ENCODE measurements around the gene SLC1A2.

The SLC1A2 gene

DNA sequence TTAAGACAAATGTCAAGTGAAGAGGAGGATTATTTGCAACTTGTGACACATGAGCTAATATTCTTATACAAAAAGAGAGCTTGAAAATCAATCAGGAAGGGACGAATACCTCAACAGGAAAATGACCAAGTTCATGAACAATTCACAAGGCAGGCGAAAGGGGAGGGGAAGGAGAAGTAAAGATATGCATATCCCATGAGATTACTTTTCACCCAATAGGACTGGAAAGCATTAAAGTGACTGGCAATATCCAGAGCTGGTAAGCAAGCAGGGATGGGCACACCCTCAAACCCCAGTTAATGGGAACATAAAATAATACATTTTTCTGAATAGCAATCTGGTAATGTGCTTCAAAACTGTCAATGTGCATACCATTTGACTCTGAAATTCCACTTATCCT is 129.5 kb downstream of the SLC1A2 start:
- TF ChIP-seq JUND (IDR thresholded peaks at IDR 0.05; ENCODE audit: low read depth), result no peak
- no peak for DNase-seq (ENCODE audit: low read depth in 1 of 2, low spot score in 1 of 2)
- in situ Hi-C loops (cut with HindIII; ENCODE audit: low pct_unique_long_range_greater_than_20kb, low sequenced_read_pairs), result no loop called here

DNA sequence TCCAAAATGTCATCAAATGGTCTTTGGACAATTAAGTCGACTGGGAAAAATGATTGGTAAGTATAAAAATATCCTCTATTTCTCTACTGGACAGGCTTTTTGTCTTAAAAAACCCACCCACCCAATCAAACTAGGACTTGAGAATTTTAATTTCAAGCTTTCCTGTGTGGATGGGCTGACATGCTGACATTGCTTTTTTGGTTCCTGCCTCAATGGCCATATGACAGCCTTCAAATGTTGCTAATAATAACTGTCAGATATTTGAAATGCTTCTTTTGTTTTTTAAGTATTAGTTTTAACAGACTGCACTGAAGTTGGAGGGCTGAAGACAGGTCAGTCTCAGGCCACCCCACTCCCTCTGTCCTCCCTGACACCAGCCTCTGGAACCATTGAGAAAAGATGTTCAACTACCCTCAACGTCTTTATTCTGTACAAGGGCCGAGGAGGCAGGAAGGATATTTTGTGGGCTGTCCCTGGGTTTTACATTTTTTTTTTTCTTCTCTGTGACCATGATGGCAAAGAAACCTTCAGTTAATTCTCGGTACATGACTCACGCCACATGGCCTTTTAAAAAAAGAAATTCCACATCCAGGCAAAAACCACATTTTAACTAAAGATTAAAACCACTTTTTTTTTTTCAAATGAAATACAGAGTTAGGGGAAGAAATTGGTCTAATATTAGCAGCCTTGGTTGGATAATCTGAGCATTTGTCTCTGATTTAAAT is 130.4 kb downstream of the SLC1A2 start:
- no peak for DNase-seq (ENCODE audit: low read depth in 1 of 2, low spot score in 1 of 2)
- in situ Hi-C loops (cut with HindIII; ENCODE audit: low pct_unique_long_range_greater_than_20kb, low sequenced_read_pairs), result no loop called here
- TF ChIP-seq JUND (IDR thresholded peaks at IDR 0.05; ENCODE audit: low read depth), result no peak

DNA sequence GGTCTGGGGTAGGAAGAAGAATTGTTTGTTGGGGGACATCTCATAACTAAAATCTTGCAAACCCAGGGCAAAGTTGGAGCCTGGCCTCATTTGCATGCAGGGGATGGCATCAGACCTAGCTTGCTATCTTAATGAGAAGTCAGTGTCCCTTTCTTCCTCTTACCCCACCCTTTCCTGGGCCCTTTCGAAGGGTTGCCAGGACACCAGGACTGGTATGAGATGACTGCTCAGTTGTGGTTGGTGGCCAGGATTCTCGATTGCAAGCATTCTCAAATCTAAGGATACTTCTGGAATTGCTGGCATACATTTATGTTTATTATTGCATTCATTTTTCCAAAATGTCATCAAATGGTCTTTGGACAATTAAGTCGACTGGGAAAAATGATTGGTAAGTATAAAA is 131.0 kb downstream of the SLC1A2 start:
- TF ChIP-seq JUND (IDR thresholded peaks at IDR 0.05; ENCODE audit: low read depth), result no peak
- DNase-seq (ENCODE audit: low read depth in 1 of 2, low spot score in 1 of 2), result no peak
- in situ Hi-C loops (cut with HindIII; ENCODE audit: low pct_unique_long_range_greater_than_20kb, low sequenced_read_pairs), result no loop called here

DNA sequence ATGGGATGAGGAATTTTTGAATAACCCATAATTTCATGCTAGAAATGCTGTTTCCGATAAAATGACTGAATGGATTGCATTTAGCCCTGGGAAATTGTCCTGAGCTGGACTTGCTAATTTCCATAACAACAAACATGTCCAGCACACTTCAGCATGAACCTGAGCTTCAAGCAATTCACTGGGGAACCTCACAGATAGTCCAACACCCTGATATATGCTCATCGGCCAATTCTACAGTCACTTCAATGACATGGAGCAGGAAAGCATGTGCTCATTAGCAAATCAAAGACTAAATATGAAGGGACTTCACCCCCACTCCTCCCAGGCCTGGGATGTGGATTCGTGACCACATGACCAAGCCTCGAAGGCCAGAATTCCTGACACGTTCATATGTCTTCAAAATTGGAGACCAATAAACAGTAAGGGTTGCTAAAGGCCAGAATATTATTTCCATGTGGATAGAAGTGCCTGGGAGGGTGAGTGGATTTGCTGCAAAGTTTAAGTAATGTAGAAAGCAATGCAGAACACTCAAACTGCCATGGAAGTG is 131.9 kb downstream of the SLC1A2 start:
- DNase-seq (ENCODE audit: low read depth in 1 of 2, low spot score in 1 of 2), result no peak
- TF ChIP-seq JUND (IDR thresholded peaks at IDR 0.05; ENCODE audit: low read depth), result no peak
- in situ Hi-C loops (cut with HindIII; ENCODE audit: low pct_unique_long_range_greater_than_20kb, low sequenced_read_pairs), result no loop called here

DNA sequence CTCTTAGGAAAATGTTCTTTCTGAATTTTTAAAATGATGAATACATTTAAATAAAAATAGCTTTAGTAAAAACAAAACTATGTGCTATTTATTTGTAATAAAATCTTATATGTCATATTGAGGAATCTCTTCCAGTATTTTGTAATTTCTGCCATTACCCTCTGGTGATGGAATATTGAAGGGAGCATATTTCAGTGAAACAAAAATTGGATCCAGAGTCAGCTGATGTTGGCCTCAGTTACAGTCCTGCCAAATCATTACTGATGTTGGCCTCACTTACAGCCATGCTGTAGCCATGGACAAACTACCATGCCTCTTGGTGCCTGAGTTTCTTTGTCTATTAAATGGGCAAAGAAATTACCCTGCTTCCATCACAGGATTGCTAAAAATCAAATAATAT is 133.2 kb downstream of the SLC1A2 start:
- no peak for DNase-seq (ENCODE audit: low read depth in 1 of 2, low spot score in 1 of 2)
- TF ChIP-seq JUND (IDR thresholded peaks at IDR 0.05; ENCODE audit: low read depth), result no peak
- in situ Hi-C loops (cut with HindIII; ENCODE audit: low pct_unique_long_range_greater_than_20kb, low sequenced_read_pairs), result no loop called here

DNA sequence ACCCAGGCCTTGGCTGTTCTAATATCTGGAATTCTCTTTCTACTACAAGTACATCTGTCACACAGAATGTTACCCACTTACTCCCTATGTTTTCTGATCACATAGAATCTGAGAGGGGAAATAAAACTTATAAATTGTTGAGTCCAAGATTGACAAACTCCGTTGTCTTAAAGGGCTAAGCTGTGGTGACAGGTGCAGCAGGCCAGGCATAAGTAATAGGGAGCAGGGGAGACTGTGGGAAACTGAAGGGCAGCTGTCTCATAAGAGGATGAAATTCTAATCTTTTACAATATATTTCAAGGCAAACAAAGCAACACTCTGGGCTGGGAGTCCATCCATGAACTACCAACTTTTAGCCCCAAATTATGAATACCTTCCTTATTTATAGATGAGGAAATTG is 133.9 kb downstream of the SLC1A2 start:
- in situ Hi-C loops (cut with HindIII; ENCODE audit: low pct_unique_long_range_greater_than_20kb, low sequenced_read_pairs), result no loop called here
- DNase-seq (ENCODE audit: low read depth in 1 of 2, low spot score in 1 of 2), result no peak
- no peak for TF ChIP-seq JUND (IDR thresholded peaks at IDR 0.05; ENCODE audit: low read depth)

DNA sequence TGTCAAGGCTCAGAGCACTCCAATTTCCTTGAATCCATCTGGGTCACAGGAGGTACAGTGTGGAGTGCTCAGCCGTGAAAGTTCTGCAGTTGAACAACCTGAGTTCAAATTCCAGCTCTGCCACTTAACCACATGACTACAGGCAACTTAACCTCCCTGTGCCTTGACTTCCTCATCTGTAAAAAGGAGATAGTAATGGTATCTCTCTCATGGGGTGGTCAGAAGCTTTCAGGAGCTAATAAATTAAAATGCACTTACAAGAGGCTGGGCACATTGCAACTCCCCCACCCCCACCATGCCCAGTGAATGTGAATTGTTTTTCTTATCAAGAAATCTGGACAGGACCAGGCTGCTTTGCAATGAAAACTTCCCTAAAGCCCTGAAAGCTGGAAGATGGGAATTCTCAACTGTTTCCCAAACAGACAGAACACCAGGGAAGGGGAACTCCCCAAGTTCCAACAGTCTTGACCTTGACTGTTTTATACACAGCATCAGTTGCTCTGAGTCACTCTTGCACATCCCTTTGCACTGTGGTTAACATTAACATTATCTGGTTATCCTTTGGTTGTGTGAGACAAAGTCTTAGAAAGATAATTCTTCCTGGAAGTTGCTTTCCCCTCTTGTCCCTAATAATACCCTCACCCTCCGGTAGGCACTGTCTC is 137.0 kb downstream of the SLC1A2 start:
- DNase-seq (ENCODE audit: low read depth in 1 of 2, low spot score in 1 of 2), result no peak
- TF ChIP-seq JUND (IDR thresholded peaks at IDR 0.05; ENCODE audit: low read depth), result no peak

DNA sequence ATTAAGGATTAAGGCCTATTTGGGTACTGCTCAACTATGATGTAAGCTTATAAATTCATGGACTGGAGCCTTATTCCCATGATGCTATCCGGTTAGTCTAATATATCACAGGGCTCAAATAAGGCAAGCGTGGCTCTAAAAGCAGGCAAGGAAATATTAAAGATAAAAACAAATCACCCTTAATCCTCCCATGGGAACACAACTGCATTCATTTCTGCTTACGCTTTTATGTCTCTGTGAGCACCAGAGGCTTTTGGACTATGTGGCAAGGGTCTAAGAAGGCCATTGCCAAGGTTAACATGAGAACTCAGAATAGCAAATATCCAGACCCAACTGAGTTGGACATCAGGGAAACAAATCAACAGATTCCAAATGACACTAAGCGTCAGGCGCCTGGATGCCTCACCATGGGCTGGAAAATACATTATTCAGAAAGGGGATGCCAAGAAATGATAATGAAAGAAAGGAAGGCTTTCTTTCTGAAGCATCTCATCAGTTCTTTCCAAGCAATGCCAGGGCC is 138.1 kb downstream of the SLC1A2 start:
- TF ChIP-seq JUND (IDR thresholded peaks at IDR 0.05; ENCODE audit: low read depth), result no peak
- DNase-seq (ENCODE audit: low read depth in 1 of 2, low spot score in 1 of 2), result no peak
- in situ Hi-C loops (cut with HindIII; ENCODE audit: low pct_unique_long_range_greater_than_20kb, low sequenced_read_pairs), result no loop called here

More for the DNA sequence above, 137.0 kb downstream of the SLC1A2 start:
- in situ Hi-C loops (cut with HindIII; ENCODE audit: low pct_unique_long_range_greater_than_20kb, low sequenced_read_pairs), result no loop called here

DNA sequence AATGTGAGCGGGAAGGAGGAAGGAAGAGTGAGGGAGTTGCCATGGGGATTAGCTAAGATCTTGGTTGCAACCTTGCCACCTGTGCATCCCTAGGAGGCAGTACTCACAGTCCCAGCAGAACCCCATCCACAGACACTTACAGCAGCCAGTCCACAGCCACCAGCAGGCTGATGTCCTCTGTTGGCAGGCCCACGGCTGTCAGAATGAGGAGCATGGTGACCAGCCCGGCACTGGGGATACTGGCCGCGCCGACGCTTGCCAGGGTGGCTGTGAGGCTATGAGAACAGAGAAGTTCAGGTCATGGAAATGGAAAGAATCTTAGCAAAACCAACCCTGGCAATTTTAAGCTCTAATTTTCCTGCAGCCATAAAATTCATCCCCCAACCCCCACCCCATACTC is 138.6 kb downstream of the SLC1A2 start:
- DNase-seq (ENCODE audit: low read depth in 1 of 2, low spot score in 1 of 2), result no peak
- no peak for TF ChIP-seq JUND (IDR thresholded peaks at IDR 0.05; ENCODE audit: low read depth)
- in situ Hi-C loops (cut with HindIII; ENCODE audit: low pct_unique_long_range_greater_than_20kb, low sequenced_read_pairs), result no loop called here

DNA sequence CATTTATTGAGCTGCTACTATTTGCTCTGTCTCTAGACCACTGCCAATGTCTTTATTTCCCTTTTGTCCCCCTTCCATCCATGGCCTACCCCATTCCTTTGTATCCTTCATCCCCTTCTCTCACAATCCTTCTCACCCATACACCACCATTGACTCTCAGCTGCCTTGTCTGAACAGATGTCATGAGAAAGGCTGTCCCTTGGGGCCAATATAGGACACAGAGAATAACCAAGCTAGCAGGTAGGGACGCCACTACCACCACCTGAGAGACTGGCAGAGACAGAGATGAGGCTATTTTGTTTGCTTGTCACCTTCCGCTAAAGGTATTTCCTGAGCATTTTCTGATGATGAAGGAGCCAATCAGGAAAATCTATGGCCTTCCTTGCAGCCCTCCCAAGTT is 141.5 kb downstream of the SLC1A2 start:
- TF ChIP-seq JUND (IDR thresholded peaks at IDR 0.05; ENCODE audit: low read depth), result no peak
- DNase-seq (ENCODE audit: low read depth in 1 of 2, low spot score in 1 of 2), result no peak
- in situ Hi-C loops (cut with HindIII; ENCODE audit: low pct_unique_long_range_greater_than_20kb, low sequenced_read_pairs), result no loop called here

DNA sequence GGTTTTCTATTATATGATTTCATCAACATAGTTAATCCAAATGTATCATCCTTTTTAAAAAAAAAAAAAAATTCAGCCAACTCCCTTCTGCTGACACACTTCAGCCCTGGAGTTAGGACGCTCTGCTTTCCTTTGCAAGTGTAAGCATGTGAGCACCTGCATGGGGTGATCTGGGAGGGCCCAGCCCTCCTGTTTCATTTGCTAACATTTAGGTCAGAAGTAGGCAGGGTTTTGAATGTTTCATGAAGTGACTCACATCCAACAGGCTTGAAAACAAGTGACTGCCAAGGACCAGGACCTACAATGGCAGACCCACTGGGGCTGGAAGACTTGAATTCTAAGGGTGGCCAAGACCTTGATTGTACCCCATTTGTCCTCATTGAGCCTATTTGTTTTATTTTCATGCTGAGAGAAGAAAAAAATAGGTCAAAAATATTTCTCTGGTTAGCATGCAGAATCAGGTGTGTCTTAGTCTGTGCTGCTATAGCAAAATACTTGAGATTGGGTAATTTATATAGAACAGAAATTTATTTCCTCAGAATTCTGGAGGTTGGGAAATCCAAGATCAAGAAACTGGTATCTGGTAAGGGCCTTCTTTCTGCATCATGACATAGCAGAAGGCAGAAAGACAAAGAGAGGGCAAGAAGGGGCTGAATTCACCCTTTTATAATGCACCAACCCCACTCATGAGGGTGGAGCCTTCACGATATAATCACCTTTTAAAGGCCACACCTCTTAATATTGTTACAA is 142.8 kb downstream of the SLC1A2 start:
- in situ Hi-C loops (cut with HindIII; ENCODE audit: low pct_unique_long_range_greater_than_20kb, low sequenced_read_pairs), result no loop called here
- TF ChIP-seq JUND (IDR thresholded peaks at IDR 0.05; ENCODE audit: low read depth), result no peak
- peak in 1 of 2 experiments; percentile 57 for DNase-seq (ENCODE audit: low read depth in 1 of 2, low spot score in 1 of 2)

DNA sequence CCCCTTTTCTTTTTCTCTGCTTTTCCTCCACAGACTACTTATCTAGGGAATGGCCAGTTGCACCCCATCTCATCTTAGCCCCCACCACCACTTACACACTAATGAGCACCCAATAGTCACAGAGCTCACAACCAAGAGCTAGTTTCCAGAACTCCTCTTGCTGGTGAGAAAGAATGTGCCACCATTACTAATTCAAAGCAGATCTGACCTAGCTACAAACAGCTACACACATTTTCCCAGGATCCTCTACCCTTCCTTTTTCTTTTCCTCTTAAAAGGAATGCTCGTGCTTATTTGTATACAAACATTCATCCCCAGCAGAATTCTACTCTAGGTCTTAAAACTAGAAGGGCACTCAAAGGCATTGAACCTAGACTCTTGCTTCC is 143.6 kb downstream of the SLC1A2 start:
- no peak for TF ChIP-seq JUND (IDR thresholded peaks at IDR 0.05; ENCODE audit: low read depth)
- DNase-seq (ENCODE audit: low read depth in 1 of 2, low spot score in 1 of 2), result no peak
- in situ Hi-C loops (cut with HindIII; ENCODE audit: low pct_unique_long_range_greater_than_20kb, low sequenced_read_pairs), result no loop called here
